ENCODE measurements around the gene CHL1.

DNA sequence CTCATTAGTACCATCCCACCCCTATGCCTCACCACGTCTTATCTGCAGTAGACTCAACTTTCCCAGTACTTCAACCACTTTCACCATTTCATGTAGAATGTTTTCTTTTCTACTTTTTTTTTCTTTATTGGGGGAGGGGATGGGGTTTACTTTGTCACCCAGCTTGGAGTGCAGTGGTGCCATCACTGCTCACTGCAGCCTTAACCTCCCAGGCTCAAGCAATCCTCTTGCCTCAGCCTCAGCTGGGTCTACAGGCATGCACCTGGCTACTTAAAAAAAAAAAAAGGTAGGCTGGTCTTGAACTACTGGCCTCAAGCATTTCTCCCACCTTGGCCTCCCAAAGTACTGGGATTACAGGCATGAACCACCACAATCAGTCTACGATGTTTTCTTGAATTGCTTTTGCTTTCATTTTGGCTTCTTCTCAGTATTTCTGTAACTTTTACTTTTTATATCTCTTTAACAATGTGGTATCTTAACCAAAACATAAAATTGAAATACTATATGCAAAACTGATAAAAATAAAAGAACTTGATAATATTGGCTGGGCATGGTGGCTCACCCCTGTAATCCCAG, 44.9 kb upstream of the CHL1 start:
- TF ChIP-seq CTCF (IDR thresholded peaks at IDR 0.05) (no peak), POLR2AphosphoS5 (IDR thresholded peaks at IDR 0.05) (no peak)

Data from prostate gland (tissue), 2 donors.